HCT116 (cell line): ENCODE results near the gene CTDNEP1.

ENCODE experiments used
- ATF3 ChIP-seq: IDR thresholded peaks from 2 replicates; pipeline ENCODE4 v1.6.1; 2012
- CEBPB ChIP-seq: IDR thresholded peaks from 2 replicates; pipeline ENCODE4 v1.6.1; 2012; ENCODE audit warnings: low read depth
- ELF1 ChIP-seq: IDR thresholded peaks from 2 replicates; pipeline ENCODE4 v1.6.1; 2012; ENCODE audit warnings: low read depth, borderline replicate concordance
- EZH2 ChIP-seq: fragments of 200-600 bp; sonication (generic); IDR thresholded peaks from 2 replicates; pipeline ENCODE4 v1.6.1; 2017; ENCODE audit warnings: antibody characterized with exemption, mixed run types
- POLR2A ChIP-seq: IDR thresholded peaks from 2 replicates; pipeline ENCODE4 v1.7.0; 2011; ENCODE audit warnings: borderline replicate concordance; ENCODE audit not compliant: insufficient read depth, insufficient read length; ENCODE audit errors: extremely low read depth
- POLR2AphosphoS5 ChIP-seq: IDR thresholded peaks from 2 replicates; pipeline ENCODE4 v1.6.1; 2011; ENCODE audit warnings: mild to moderate bottlenecking, low read depth, low read length, moderate library complexity
- RAD21 ChIP-seq: IDR thresholded peaks from 2 replicates; pipeline ENCODE4 v1.6.1; 2012; ENCODE audit warnings: low read depth, mild to moderate bottlenecking
- SP1 ChIP-seq: IDR thresholded peaks from 2 replicates; pipeline ENCODE4 v1.6.1; 2012; ENCODE audit warnings: low read depth
- SRF ChIP-seq: IDR thresholded peaks from 2 replicates; pipeline ENCODE4 v1.6.1; 2012; ENCODE audit warnings: low read depth
- YY1 ChIP-seq: IDR thresholded peaks from 2 replicates; pipeline ENCODE4 v1.6.1; 2011; ENCODE audit warnings: low read length, low read depth, moderate library complexity, mild to moderate bottlenecking; ENCODE audit not compliant: insufficient replicate concordance; ENCODE audit errors: extremely low read depth
- ZFX ChIP-seq: fragments of 450-650 bp; IDR thresholded peaks from 2 replicates; pipeline ENCODE4 v1.6.1; 2017
- ZNF274 ChIP-seq: fragments of 200-500 bp; sonication (Bioruptor generic); IDR thresholded peaks from 2 replicates; pipeline ENCODE4 v1.6.1; 2014; ENCODE audit warnings: mild to moderate bottlenecking, low read depth, low read length, inconsistent platforms
- TF ChIP-seq, protein P1 (sequence below), 3 experiments: fragments of 200-600 bp in 1 of 3; sonication (generic) in 1 of 3; IDR thresholded peaks in 2 of 3; conservative IDR thresholded peaks in 1 of 3; 2 replicates each; pipeline ENCODE4 v1.5.1; 2012 to 2017; ENCODE audit warnings: low read depth in 2 of 3, low read length in 2 of 3, antibody characterized with exemption in 1 of 3, borderline replicate concordance in 1 of 3, control low read depth in 1 of 3, mild to moderate bottlenecking in 1 of 3, mixed read lengths in 1 of 3, mixed run types in 1 of 3, moderate library complexity in 1 of 3; ENCODE audit not compliant: insufficient read depth in 1 of 3
- TF ChIP-seq, protein P2 (sequence below): IDR thresholded peaks from 2 replicates; pipeline ENCODE4 v1.6.1; 2012

DNA sequence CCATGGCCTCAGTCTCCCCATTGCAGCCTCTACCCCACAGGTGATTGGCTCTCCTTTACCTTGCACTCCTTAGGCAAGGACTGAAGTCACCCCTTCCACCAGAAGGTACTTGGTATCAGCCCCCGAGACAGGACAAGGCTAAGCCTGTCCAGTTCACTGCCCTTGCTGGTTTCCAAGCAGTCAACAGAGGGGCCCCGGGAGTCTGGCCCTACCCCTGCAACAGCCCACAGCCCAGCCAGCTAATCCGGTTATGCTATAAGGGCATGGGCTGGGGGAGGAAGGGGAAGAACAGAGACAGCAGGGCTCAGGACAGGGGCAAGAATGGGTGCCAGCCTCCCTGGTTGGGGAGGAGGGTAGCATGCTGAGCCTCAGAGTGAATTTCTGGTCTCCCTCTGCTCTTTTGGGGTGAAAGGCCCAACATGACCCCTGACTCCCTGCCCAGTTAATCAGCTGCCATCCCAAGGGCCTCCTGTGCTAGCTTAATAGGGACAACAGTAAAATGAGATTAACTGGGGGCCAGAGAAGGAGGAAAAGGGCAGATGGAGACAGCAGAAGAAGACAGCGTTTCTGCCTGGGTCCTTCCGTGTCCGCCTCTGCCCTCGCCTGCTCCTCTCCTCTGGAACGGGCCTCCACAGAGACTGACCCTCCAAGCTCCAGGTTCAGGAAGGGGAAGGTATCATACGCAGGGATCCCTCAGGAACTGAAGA, 42.6 kb downstream of the CTDNEP1 start:
- TF ChIP-seq, protein P1, sequence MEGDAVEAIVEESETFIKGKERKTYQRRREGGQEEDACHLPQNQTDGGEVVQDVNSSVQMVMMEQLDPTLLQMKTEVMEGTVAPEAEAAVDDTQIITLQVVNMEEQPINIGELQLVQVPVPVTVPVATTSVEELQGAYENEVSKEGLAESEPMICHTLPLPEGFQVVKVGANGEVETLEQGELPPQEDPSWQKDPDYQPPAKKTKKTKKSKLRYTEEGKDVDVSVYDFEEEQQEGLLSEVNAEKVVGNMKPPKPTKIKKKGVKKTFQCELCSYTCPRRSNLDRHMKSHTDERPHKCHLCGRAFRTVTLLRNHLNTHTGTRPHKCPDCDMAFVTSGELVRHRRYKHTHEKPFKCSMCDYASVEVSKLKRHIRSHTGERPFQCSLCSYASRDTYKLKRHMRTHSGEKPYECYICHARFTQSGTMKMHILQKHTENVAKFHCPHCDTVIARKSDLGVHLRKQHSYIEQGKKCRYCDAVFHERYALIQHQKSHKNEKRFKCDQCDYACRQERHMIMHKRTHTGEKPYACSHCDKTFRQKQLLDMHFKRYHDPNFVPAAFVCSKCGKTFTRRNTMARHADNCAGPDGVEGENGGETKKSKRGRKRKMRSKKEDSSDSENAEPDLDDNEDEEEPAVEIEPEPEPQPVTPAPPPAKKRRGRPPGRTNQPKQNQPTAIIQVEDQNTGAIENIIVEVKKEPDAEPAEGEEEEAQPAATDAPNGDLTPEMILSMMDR (IDR thresholded peaks at IDR 0.05 in 2 of 3, conservative IDR thresholded peaks at IDR 0.05 in 1 of 3; ENCODE audit: borderline replicate concordance in 1 of 3, insufficient read depth in 1 of 3, low read depth in 2 of 3, low read length in 2 of 3), result no peak
- TF ChIP-seq POLR2AphosphoS5 (no peak), POLR2A (no peak), EZH2 (no peak), CEBPB (no peak), ZFX (no peak), YY1 (no peak), ZNF274 (no peak), SRF (no peak), RAD21 (no peak), ATF3 (no peak), SP1 (no peak), ELF1 (no peak)
- TF ChIP-seq, protein P2, sequence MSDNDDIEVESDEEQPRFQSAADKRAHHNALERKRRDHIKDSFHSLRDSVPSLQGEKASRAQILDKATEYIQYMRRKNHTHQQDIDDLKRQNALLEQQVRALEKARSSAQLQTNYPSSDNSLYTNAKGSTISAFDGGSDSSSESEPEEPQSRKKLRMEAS, result no peak
